GM18520 (cell line): ENCODE results near the gene ALDH4A1.
"Not testable (repeated sequence)": the region's sequence is repeated elsewhere in the genome, so short reads cannot be mapped to it uniquely, and the experiment has no call there.

Source experiments
- ATAC-seq: cut with Tn5 transposase; IDR thresholded peaks from one replicate; pipeline ENCODE4 v1.9.1; 2021; ENCODE audit not compliant: unreplicated experiment

ALDH4A1 gene

GRCh38 chr1:18901147-18901951, 1.0 kb downstream of the ALDH4A1 start:
- no peak for ATAC-seq

GRCh38 chr1:18900303-18900841, 2.0 kb downstream of the ALDH4A1 start:
- no peak for ATAC-seq

- no peak for ATAC-seq
These were observed 2.8 kb downstream of the ALDH4A1 start for GRCh38 chr1:18899363-18900049.

DNA sequence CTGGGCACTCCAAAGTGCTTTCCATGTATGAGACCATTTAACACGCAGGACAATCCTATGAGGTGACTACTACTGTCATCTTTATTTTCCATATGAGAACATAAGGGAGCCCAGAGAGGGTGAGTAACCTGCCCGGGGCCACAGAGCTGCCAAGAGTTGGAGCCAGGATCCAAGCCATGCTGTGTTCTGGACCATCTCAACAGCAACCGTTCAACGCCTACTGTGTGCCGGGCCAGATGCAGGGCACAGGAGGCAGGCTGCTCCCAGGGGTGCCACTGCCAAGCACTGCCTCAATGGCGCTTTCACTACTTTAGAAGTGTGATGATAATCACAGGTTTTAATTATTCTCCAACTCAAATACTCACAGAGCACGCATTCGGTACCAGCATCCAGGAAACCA, 3.8 kb downstream of the ALDH4A1 start:
- ATAC-seq: no peak

- no peak for ATAC-seq
These were observed 7.0 kb downstream of the ALDH4A1 start for GRCh38 chr1:18895317-18895716.

GRCh38 chr1:18893120-18893519, 9.2 kb downstream of the ALDH4A1 start:
- ATAC-seq: no peak

GRCh38 chr1:18891858-18892257, 10.5 kb downstream of the ALDH4A1 start:
- not testable (repeated sequence) for ATAC-seq

DNA sequence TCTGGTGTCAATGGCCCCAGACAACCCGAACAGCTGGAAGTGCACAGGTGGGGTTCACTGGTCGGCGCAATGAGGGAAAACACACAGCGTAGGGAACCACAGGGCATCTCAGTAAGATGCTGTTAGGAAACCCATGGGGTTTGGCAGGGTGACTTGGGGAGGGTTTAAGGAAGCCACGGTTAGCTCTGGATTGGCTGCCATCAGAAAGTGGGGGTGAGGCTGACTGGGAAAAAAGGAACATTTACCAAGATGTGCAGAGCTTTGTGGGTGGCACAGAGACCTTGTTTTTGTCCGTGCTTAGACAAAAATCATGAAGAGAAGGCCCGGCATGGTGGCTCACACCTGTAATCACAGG, 11.0 kb downstream of the ALDH4A1 start:
- no peak for ATAC-seq

GRCh38 chr1:18890706-18891425, 11.5 kb downstream of the ALDH4A1 start:
- ATAC-seq: no peak

- no peak for ATAC-seq
These were observed 16.4 kb downstream of the ALDH4A1 start for GRCh38 chr1:18886003-18886335.

GRCh38 chr1:18885311-18886002, 16.9 kb downstream of the ALDH4A1 start:
- ATAC-seq: no peak

GRCh38 chr1:18884727-18885126, 17.6 kb downstream of the ALDH4A1 start:
- no peak for ATAC-seq

- ATAC-seq: no peak
These were observed 18.0 kb downstream of the ALDH4A1 start for GRCh38 chr1:18884419-18884717.

- ATAC-seq: no peak
These were observed 18.5 kb downstream of the ALDH4A1 start for GRCh38 chr1:18883636-18884418.

DNA sequence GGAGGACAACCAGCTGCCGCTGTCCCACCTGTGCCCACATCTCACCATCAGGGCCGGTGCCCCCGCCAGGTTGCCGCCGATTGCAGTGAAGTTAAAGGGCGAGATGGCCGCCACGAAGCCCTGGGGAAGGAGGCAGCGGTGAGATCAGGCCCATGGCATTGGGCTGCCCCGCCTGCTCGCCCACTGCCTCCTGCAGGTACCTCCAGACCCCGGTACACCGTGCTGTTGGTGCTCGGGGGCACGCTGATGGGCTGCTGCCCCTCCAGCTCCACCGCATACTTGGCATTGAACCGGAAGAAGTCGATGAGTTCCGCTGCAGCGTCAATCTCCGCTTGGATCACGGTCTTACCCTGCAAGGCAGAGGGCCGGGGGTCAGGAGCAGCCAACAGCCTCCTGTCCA, 19.3 kb downstream of the ALDH4A1 start:
- no peak for ATAC-seq

GRCh38 chr1:18882486-18882885, 19.9 kb downstream of the ALDH4A1 start:
- no peak for ATAC-seq

DNA sequence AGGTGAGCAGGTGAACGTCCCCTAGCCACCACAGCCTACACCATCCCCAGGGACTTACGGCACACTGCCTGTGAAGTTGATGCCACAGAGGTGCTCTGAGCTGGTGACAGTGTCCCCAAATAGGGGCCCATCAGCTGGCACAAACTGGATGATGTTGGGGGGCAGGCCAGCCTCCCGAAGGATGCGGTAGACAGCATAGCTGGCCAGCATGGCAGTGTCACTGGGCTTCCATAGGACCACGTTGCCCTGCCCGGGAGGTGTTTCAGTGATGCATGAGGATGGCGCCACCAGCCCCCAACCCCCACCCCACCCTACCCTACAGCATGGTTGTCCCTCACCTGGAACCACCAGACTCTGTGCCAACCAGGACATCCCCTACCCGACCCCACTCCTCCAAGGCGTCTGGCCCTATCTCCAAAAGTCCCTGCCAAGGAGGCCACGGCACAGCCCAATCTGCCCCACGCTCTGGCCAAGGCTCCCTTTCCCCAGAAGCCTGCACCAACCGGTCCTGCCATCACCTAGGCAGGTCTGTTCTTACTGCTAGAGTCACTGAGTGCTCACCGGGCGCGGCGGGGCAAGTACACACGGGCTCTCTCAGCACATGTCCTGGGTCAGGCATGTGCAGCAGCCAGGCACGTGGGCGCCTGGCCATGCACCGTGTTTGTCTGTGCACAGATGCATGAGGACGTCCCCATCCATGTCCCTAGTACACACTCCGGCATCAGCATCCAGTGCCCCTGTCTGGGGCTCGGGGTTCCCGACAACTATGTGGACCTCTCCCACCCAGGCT, 20.5 kb downstream of the ALDH4A1 start:
- ATAC-seq: no peak

- ATAC-seq: no peak
These were observed 21.2 kb downstream of the ALDH4A1 start for GRCh38 chr1:18881164-18881563.

DNA sequence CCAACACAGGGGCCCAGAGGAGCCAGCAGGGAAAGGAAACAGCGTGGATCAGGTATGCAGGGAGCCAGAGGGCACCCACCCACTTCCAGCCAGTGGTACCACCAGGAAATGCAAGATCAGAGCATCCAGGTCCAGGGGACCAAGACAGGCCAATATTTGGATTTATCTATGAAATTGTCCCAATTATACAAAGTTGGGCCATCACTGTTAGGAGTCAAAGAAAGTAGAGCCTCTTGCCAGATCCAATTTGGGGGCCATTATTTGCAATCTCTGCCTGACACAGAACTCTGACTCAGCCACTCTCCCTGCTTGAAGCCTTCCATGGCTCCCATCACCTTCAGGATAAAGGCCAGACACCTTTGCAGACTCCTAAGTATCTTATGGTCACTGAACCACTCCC, 21.8 kb downstream of the ALDH4A1 start:
- no peak for ATAC-seq

DNA sequence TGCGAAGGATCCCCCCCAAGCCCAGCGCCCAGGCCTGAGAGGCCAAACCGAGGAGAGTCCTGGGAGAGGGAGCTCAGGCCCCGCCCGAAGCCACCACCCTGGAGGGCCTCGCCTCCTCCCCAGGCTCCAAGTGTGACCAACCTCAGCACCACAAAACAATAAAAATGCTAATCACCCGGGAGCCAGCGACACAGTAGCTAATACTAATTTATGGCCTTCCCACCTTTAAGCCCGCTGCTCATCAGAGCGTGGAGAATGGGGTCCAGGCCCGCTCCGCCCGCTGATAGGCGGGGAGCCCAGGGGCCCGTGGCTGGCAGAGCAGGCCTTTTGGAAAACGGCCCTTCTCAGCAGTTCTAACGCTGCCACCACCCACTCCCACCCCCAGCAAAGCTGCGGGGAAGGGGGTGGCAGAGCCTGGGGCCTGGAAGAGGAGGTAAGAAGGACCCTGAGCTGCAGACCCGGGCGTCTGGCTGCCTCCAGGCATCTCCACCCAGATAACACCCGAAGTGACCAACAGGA, 22.5 kb downstream of the ALDH4A1 start:
- no peak for ATAC-seq
